ENCODE data around the gene DYNC2H1. TPM values are rescaled to one million over a fixed set of nuclear protein-coding genes. Genes with fewer than 3 reads are reported as not detected.

Gene DYNC2H1
- total RNA-seq, 1 donor from 2014 or later = 2.0 TPM

- no peak for DNase-seq (ENCODE audit: low read depth in 2 of 2)
These were observed 344.9 kb downstream of the DYNC2H1 start for GRCh38 chr11:103453915-103454709.

GRCh38 chr11:103464420-103464819, 355.2 kb downstream of the DYNC2H1 start:
- no peak for DNase-seq (ENCODE audit: low read depth in 2 of 2)

DNA sequence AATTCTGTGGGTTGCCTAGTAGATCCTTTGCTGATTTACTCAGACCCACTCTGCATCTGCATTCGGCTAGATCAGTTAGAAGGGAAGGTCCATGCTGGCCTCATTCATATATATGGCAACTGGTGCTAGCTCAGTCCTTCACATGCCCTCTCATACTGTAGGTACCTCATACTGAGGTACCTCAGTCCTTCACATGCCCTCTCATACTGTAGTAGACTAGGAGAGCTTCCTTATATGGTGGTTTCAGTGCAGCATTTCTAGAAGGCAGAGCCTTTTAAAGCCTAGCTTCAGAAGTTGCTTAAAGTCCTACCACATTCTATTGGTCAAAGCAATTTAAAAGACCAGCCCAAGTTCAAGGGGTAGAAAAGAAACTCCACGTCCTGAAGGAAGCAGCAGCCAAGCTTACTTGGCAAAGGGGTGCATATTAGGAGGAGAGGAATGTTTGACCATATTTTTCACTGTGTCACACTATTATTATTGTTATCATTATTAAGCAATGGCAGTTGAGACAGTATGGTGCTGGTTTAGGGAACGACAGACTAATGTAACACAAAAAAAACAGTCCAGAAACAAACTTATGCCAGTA, 356.4 kb downstream of the DYNC2H1 start:
- DNase-seq (ENCODE audit: low read depth in 2 of 2) = no peak

GRCh38 chr11:103471546-103471945, 362.3 kb downstream of the DYNC2H1 start:
- no peak for DNase-seq (ENCODE audit: low read depth in 2 of 2)

GRCh38 chr11:103476874-103477273, 367.6 kb downstream of the DYNC2H1 start:
- DNase-seq (ENCODE audit: low read depth in 2 of 2) = no peak

DNA sequence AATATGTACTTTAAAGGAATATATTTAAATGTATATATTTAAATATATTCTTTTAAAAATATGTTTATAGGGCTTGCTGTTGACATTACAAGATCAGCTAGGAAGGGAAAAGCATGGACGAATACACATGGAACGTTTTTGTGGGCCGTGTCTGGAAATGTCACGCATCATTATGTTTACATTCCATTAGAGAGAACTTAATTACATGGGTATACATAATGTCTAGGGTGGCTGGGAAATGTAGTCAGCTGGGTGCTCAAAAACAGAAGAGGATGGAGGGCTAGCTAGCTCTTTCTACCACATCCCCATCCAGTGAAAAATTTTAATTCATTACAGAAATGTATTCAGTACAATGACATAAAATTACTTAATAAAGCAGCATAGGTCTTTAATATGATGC, 371.2 kb downstream of the DYNC2H1 start:
- no peak for DNase-seq (ENCODE audit: low read depth in 2 of 2)

GRCh38 chr11:103483996-103484395, 374.8 kb downstream of the DYNC2H1 start:
- no peak for DNase-seq (ENCODE audit: low read depth in 2 of 2)

DNA sequence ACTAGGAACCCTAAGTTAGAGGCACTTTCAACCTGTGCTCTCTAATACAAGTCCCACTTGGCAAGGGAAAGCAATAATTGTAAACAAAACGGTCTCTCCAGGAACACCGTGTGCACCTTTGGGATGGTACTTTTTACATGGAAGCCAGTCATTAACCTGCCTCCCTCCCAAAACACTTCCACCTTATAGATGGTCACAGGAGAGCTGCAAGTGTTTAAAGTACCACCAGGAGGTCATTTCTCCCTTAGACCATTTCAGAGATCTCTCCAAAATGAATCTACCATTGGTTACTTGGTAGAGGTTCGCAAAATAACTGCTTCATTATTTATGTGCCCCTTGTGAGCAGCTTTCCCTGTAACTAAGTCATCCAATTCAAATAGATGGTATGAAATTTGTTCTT, 375.3 kb downstream of the DYNC2H1 start:
- no peak for DNase-seq (ENCODE audit: low read depth in 2 of 2)

- DNase-seq (ENCODE audit: low read depth in 2 of 2) = no peak
These were observed 377.4 kb downstream of the DYNC2H1 start for GRCh38 chr11:103486604-103487003.

DNA sequence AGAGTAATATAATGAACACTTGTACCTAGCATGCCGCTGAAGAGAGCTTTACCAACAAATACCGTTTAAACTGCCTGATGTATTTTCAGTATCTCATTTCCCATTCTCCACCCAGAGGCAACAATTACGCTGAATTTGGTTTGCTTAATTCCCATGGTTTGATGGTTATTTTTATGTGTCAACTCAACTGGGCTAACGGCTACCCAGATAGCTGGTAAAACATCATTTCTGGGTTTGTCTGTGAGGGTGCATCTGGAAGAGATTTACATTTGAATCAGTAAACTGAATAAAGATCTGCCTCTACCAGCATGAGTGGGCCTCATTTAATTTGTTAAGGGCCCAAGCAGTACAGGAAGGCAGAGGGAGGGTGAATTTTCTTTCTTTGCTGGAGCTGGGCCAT, 377.9 kb downstream of the DYNC2H1 start:
- DNase-seq (ENCODE audit: low read depth in 2 of 2) = no peak

- DNase-seq (ENCODE audit: low read depth in 2 of 2) = no peak
These were observed 378.8 kb downstream of the DYNC2H1 start for GRCh38 chr11:103488031-103488461.

DNA sequence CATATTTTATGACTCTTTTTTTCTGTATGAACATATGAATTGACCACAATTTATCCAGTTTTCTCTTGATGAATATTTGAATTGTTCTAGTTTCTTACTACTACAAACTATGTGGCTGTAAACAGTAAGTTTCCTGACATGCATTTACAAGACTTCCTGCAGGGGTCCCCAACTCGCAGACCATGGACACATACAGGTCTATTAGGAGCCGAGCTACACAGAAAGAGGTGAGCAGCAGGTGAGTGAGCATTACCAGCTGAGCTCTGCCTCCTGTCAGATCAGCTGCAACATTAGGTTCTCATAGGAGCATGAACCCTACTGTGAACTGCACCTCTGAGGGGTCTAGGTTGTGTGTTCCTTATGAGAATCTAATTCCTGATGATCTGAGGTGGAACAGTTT, 379.4 kb downstream of the DYNC2H1 start:
- DNase-seq (ENCODE audit: low read depth in 2 of 2) = no peak

DNA sequence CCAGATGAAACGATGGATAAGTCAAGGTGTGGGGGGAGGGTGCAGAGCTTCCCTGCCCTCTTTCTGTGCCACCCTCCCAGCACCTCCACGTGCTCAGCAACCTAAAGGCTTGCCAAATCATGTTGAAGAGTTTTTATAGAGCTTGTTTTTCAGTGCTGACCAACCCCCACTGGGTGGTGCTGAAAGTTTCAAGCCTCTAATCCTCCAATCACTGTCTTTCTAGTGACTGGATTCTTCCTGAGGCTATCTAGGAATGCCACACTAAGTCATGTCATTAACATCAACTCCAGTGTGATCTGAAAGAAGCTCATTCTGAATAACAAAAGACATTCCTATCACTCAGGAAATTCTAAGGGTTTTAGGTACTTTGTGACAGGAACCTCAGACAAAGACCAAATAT, 382.6 kb downstream of the DYNC2H1 start:
- DNase-seq (ENCODE audit: low read depth in 2 of 2) = no peak

DNA sequence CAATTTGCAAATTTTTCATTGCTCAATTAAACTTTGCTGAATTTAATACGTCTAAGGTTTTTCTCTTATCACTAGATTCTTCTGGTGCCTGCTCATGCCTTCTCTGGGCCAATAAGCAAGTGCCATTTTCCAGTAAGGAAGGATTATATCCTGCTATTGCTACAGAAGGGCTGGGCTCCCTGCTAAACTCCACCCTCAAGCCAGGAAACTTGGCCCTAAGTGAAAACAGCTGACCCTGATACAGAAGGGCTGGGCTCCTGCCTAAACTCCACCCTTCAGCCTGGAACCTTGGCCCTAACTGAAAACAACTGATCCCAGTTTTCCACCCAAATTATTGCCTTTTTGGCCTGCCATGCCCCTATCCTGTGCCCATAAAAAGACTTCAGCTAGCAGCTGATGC, 385.3 kb downstream of the DYNC2H1 start:
- DNase-seq (ENCODE audit: low read depth in 2 of 2) = no peak

DNA sequence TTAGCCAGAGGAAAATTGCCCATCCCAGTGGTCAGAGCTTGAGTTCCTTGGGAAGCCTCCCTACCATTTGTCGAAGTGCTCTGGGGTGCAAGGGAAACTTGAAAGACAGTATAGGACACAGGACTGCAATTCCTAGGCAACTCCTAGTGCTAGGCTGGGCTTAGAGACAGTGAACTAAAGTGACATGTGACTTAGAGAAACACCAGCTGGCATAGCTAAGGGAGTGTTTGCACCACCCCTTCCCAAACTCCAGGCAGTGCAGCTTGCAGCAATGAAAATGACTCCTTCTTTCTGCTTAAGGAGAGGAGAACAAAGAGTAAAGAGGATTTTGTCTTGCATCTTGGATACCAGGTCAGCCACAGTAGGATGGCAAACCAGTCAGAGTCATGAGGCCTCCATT, 388.0 kb downstream of the DYNC2H1 start:
- no peak for DNase-seq (ENCODE audit: low read depth in 2 of 2)

DNA sequence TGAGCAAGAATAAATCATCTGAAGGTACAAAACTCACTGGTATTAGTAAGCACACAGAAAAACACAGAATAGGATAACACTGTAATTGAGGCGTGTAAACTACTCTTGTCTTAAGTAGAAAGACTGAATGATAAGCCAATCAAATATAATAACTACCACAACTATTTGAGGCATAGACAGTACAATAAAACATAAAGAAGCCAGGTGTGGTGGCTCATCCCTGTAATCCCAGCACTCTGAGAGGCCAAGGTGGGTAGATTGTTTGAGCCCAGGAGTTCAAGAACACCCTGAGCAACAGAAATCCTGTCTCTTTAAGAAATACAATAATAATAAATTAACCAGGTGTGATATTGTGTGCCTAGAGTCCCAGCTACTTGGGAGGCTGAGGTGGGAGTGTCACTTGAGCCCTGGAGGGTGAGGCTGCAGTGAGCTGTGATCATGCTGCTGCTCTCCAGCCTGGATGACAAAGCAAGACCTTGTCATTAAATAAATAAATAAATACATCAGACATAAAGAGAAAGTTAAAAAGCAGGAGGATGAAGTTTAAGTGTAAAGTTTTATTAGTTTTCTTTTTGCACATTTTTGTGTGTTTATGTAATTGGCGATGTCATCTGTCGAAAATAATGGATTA, 390.6 kb downstream of the DYNC2H1 start:
- DNase-seq (ENCODE audit: low read depth in 2 of 2) = no peak

- no peak for DNase-seq (ENCODE audit: low read depth in 2 of 2)
These were observed 406.1 kb downstream of the DYNC2H1 start for GRCh38 chr11:103515283-103515682.

GRCh38 chr11:103520792-103521191, 411.6 kb downstream of the DYNC2H1 start:
- no peak for DNase-seq (ENCODE audit: low read depth in 2 of 2)

DNA sequence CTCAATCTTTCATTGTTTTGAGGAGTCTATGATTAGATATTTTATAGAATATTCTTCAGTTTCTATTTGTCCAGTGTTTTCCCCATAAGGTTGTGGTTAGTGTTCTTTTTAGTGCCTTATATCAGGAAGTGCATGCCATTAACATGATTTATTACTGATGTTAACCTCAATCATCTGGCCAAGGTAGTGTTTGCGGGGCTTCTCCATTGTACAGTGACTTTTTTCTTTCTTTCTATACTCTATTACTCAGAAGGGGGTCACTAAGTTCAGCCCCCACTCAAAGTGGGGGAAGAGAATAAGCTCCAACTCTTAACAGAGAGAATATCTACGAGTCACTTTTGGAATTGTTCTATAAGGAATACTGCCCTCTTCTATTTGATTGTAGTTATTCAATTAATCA, 415.8 kb downstream of the DYNC2H1 start:
- peak; percentile 43 to 71 for DNase-seq (ENCODE audit: low read depth in 2 of 2)

DNA sequence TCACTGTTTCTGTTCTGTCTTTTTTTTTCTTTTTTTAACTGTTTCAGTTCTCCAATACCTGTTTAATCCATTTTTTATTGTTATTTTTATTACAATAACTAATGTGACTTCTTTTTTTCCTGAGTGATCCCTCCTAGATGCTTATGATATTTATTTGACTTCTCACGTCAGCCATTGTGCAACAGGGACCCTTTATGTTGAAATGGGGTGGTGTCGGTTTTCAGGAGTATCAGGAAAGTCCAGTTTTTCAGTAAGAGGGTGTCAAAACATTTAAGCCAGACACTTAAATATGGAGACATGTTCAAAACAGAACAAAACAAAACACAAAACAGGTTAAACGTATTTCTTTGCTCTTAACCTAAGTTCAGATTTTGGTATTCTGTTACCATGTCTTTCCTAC, 418.8 kb downstream of the DYNC2H1 start:
- no peak for DNase-seq (ENCODE audit: low read depth in 2 of 2)

GRCh38 chr11:103528596-103528995, 419.4 kb downstream of the DYNC2H1 start:
- DNase-seq (ENCODE audit: low read depth in 2 of 2) = no peak

- DNase-seq (ENCODE audit: low read depth in 2 of 2) = peak; percentile 28 to 81
These were observed 420.0 kb downstream of the DYNC2H1 start for GRCh38 chr11:103529181-103529684.
